ENCODE results near the gene FAM120C.

DNA sequence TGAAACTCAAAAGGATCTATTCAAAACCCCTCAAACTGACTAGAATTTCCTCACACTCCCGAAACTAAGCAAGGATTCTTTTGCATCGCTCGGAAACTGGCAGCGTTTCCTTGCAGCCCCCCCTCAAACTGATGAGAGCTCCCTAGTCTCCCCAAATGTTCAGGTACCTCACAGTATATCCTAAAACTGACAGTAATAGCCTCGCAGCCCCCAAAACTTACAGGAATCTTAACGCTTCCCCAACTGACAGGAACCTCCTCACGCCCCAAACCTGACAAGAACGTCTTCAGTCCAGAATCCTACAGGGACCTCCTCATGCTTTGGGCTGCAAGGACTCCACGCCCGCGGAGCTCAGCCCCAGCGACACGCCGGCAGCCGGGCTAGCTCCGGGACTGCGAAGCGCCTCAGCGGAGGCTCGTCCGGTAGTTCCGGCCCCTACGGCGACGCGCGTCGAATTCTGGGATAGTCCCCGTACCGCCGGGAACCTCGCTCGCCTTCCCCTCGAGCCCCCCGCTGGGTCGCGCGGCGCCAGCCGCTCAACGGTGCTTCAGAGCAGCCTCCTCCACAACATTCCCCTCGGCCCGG, 139.4 kb downstream of the FAM120C start:
- TF ChIP-seq, protein P1, sequence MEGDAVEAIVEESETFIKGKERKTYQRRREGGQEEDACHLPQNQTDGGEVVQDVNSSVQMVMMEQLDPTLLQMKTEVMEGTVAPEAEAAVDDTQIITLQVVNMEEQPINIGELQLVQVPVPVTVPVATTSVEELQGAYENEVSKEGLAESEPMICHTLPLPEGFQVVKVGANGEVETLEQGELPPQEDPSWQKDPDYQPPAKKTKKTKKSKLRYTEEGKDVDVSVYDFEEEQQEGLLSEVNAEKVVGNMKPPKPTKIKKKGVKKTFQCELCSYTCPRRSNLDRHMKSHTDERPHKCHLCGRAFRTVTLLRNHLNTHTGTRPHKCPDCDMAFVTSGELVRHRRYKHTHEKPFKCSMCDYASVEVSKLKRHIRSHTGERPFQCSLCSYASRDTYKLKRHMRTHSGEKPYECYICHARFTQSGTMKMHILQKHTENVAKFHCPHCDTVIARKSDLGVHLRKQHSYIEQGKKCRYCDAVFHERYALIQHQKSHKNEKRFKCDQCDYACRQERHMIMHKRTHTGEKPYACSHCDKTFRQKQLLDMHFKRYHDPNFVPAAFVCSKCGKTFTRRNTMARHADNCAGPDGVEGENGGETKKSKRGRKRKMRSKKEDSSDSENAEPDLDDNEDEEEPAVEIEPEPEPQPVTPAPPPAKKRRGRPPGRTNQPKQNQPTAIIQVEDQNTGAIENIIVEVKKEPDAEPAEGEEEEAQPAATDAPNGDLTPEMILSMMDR (conservative IDR thresholded peaks at IDR 0.05), result no peak
- TF ChIP-seq ZFX (IDR thresholded peaks at IDR 0.05), result no peak
